ENCODE data around the gene FAM168A.
A peak's percentile ranks its signal among the peaks of the same experiment; 100 is the strongest.
"Not testable (repeated sequence)": the region's sequence is repeated elsewhere in the genome, so short reads cannot be mapped to it uniquely, and the experiment has no call there.

Gene FAM168A

DNA sequence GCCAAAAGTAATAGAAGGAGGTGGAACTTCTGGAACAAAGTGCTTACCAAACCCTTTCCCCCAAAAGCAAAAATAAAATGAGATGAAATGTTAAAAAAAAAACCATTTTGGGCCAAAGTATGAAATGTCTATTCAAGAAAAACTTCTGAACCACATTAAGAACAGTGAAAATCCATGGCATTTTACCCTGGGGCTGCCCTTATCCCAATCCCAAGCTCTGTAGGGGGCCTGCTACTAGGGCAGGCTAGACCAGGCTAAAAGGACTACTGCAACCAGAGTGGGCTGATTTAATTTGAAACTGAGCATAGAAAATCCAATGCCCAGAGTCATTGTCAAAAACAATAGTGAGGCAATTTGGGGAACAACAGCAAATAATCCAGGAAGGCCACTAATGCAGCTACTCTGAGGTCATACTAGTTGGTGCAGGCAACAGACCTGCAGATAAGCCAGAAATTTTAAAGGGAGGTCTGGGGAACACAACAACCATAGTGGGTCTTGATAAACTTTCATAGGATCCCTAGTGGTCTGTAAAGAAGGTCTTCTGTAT is 122.3 kb downstream of the FAM168A start:
- TF ChIP-seq, protein P1, sequence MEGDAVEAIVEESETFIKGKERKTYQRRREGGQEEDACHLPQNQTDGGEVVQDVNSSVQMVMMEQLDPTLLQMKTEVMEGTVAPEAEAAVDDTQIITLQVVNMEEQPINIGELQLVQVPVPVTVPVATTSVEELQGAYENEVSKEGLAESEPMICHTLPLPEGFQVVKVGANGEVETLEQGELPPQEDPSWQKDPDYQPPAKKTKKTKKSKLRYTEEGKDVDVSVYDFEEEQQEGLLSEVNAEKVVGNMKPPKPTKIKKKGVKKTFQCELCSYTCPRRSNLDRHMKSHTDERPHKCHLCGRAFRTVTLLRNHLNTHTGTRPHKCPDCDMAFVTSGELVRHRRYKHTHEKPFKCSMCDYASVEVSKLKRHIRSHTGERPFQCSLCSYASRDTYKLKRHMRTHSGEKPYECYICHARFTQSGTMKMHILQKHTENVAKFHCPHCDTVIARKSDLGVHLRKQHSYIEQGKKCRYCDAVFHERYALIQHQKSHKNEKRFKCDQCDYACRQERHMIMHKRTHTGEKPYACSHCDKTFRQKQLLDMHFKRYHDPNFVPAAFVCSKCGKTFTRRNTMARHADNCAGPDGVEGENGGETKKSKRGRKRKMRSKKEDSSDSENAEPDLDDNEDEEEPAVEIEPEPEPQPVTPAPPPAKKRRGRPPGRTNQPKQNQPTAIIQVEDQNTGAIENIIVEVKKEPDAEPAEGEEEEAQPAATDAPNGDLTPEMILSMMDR (conservative IDR thresholded peaks at IDR 0.05; ENCODE audit: low read depth, low read length) = no peak
- DNase-seq (ENCODE audit: low read depth) = no peak
- no peak overlapping the region for H3K4me3 ChIP-seq (ENCODE audit: low read depth, low read length)

- DNase-seq (ENCODE audit: low read depth) = no peak
- TF ChIP-seq, protein P1 (conservative IDR thresholded peaks at IDR 0.05; ENCODE audit: low read depth, low read length) = no peak
Measured at GRCh38 chr11:73473252-73473651, 124.7 kb downstream of the FAM168A start.

GRCh38 chr11:73470036-73470612 is 127.8 kb downstream of the FAM168A start:
- not testable (repeated sequence) for H3K4me3 ChIP-seq (ENCODE audit: low read depth, low read length); DNase-seq (ENCODE audit: low read depth)

More at GRCh38 chr11:73473252-73473651, 124.7 kb downstream of the FAM168A start:
- no peak overlapping the region for H3K4me3 ChIP-seq (ENCODE audit: low read depth, low read length)

- peak; percentile 41 for DNase-seq (ENCODE audit: low read depth)
- TF ChIP-seq, protein P1 (conservative IDR thresholded peaks at IDR 0.05; ENCODE audit: low read depth, low read length) = no peak
- no peak overlapping the region for H3K4me3 ChIP-seq (ENCODE audit: low read depth, low read length)
Measured at GRCh38 chr11:73469401-73469800, 128.5 kb downstream of the FAM168A start.

DNA sequence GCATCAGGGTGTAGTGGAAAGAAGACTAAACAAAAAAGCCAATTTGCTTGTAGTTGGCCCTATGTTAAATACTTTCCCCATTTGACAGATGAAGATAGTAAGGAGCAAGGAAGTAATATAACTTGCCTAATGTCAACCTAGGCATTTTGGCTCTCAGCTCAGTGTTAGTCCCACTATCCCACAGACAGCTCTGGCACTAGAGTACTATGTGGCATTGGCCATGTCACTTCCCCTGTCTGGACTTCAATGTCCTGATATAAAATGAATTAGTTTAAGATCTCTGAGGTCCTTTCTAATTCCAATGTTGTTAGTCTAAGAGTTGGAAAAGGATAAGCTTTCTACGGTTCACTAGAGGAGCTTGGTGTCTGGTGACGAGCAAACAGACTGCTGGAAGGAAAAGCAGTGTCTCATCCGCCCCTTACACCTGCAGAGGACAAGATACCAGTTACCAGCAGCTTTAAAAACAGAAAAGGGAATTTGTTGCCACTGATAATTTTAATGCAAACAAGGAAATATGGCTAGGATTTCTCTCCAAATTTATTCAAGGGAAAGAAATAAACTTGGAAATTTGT is 129.2 kb downstream of the FAM168A start:
- TF ChIP-seq, protein P1 (conservative IDR thresholded peaks at IDR 0.05; ENCODE audit: low read depth, low read length) = no peak
- H3K4me3 ChIP-seq (ENCODE audit: low read depth, low read length) = no peak overlapping the region
- no peak for DNase-seq (ENCODE audit: low read depth)

DNA sequence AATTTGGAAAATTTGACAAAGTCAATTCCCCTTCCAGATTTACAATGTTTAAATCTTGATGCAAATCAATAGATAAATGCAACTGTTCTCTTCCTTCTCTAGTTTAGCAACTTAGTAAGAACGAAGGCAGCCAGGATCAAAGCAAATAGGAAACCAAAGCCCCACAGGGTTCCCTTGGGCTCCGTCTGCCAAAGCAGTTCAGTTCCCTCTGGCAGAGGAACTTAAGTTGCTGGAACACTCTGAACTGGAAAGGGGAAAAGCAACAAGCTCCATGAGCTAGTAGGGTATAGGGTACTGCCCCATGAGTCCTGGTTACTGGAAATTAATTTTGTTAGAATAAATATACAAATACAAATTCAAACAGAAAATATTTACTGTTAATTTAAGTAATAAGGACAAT is 130.4 kb downstream of the FAM168A start:
- TF ChIP-seq, protein P1 (conservative IDR thresholded peaks at IDR 0.05; ENCODE audit: low read depth, low read length) = no peak
- no peak for DNase-seq (ENCODE audit: low read depth)
- H3K4me3 ChIP-seq (ENCODE audit: low read depth, low read length) = no peak overlapping the region

- no peak for DNase-seq (ENCODE audit: low read depth)
- TF ChIP-seq, protein P1 (conservative IDR thresholded peaks at IDR 0.05; ENCODE audit: low read depth, low read length) = no peak
Measured at GRCh38 chr11:73466643-73467042, 131.3 kb downstream of the FAM168A start.

More at GRCh38 chr11:73466643-73467042, 131.3 kb downstream of the FAM168A start:
- H3K4me3 ChIP-seq (ENCODE audit: low read depth, low read length) = no peak overlapping the region
